Right lobe of liver (tissue), 4 donors: ENCODE measurements around the gene STX5.

Experiments
- POLR2A ChIP-seq: fragments of 450-650 bp; IDR thresholded peaks from one replicate; pipeline ENCODE4 v1.6.1; 2017; ENCODE audit warnings: antibody characterized with exemption, mild to moderate bottlenecking
- TF ChIP-seq, protein P1 (sequence below), 4 donors: fragments of 200-600 bp in 3 of 4; fragments of 450-650 bp in 1 of 4; IDR thresholded peaks; one replicate each; pipeline versions ENCODE4 v1.5.1 to v1.8.0; 2016 to 2022; ENCODE audit warnings: antibody characterized with exemption in 4 of 4, mild to moderate bottlenecking in 2 of 4
- donor health status: DM: no; HTN: no; CAD: no.
- donor health status: DM: no; HTN: no; CAD: no.
- donor health status: DM: no; HTN: yes; CAD: no.

DNA sequence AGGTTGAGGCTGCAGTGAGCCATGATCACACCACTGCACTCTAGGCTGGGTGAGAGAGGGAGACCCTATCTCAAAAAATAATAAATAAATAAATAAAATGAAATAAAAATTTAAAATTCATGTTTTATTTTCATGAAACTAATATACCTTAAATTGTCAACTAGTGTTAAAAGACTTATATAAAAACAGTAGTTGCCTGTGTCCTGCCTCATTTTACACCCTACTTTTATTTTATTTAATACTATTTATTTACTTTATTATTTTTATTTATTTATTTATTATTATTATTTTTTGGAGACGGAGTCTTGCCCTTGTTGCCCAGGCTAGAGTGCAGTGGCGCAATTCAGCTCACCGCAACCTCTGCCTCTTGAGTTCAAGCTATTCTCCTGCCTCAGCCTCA is 12.3 kb upstream of the STX5 start:
- TF ChIP-seq POLR2A: no peak
- TF ChIP-seq, protein P1, sequence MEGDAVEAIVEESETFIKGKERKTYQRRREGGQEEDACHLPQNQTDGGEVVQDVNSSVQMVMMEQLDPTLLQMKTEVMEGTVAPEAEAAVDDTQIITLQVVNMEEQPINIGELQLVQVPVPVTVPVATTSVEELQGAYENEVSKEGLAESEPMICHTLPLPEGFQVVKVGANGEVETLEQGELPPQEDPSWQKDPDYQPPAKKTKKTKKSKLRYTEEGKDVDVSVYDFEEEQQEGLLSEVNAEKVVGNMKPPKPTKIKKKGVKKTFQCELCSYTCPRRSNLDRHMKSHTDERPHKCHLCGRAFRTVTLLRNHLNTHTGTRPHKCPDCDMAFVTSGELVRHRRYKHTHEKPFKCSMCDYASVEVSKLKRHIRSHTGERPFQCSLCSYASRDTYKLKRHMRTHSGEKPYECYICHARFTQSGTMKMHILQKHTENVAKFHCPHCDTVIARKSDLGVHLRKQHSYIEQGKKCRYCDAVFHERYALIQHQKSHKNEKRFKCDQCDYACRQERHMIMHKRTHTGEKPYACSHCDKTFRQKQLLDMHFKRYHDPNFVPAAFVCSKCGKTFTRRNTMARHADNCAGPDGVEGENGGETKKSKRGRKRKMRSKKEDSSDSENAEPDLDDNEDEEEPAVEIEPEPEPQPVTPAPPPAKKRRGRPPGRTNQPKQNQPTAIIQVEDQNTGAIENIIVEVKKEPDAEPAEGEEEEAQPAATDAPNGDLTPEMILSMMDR (IDR thresholded peaks at IDR 0.05): no peak
